WTC11 (cell line): ENCODE results near the gene CCL25.

Experiments used
- ATF1 ChIP-seq: sonication (generic); formaldehyde crosslinking; IDR thresholded peaks from 2 replicates; pipeline ENCODE4 v1.8.1; 2023; ENCODE audit warnings: mild to moderate bottlenecking, moderate library complexity, missing genetic modification reagents
- CREM ChIP-seq: sonication (generic); formaldehyde crosslinking; IDR thresholded peaks from 2 replicates; pipeline ENCODE4 v1.8.1; 2022; ENCODE audit warnings: mild to moderate bottlenecking, missing genetic modification reagents, moderate library complexity
- FOXJ3 ChIP-seq: sonication (generic); formaldehyde crosslinking; IDR thresholded peaks from 2 replicates; pipeline ENCODE4 v1.9.0; 2021; ENCODE audit warnings: missing genetic modification reagents, mild to moderate bottlenecking, borderline replicate concordance
- GRHL2 ChIP-seq: fragments of 250-450 bp; sonication (Bioruptor Pico); IDR thresholded peaks from 2 replicates; pipeline ENCODE4 v1.8.0; 2022; ENCODE audit warnings: mild to moderate bottlenecking, moderate library complexity; ENCODE audit not compliant: insufficient replicate concordance, severe bottlenecking
- JUN ChIP-seq: sonication (generic); formaldehyde crosslinking; IDR thresholded peaks from 2 replicates; pipeline ENCODE4 v1.8.0; 2023; ENCODE audit warnings: mild to moderate bottlenecking, missing genetic modification reagents
- KAT7 ChIP-seq: sonication (generic); formaldehyde crosslinking; IDR thresholded peaks from 2 replicates; pipeline ENCODE4 v1.8.1; 2023; ENCODE audit warnings: missing genetic modification reagents, mild to moderate bottlenecking, borderline replicate concordance
- NR2C2 ChIP-seq: sonication (generic); formaldehyde crosslinking; IDR thresholded peaks from 2 replicates; pipeline ENCODE4 v1.8.0; 2022; ENCODE audit warnings: mild to moderate bottlenecking, missing genetic modification reagents
- TP53 ChIP-seq: sonication (generic); formaldehyde crosslinking; IDR thresholded peaks from 2 replicates; pipeline ENCODE4 v1.8.1; 2023; ENCODE audit warnings: mild to moderate bottlenecking, missing genetic modification reagents
- ZBTB21 ChIP-seq: sonication (generic); formaldehyde crosslinking; IDR thresholded peaks from 2 replicates; pipeline ENCODE4 v1.8.1; 2023; ENCODE audit warnings: mild to moderate bottlenecking, missing genetic modification reagents, borderline replicate concordance
- TF ChIP-seq, protein P1 (sequence below): sonication (generic); formaldehyde crosslinking; IDR thresholded peaks from 2 replicates; pipeline ENCODE4 v1.8.0; 2022; ENCODE audit warnings: mild to moderate bottlenecking, missing genetic modification reagents
- TF ChIP-seq, protein P2 (sequence below): fragments of 200-600 bp; IDR thresholded peaks from 2 replicates; pipeline ENCODE4 v1.8.0; 2022; ENCODE audit warnings: antibody characterized with exemption
- TF ChIP-seq, protein P3 (sequence below): fragments of 250-450 bp; sonication (Bioruptor Pico); IDR thresholded peaks from 2 replicates; pipeline ENCODE4 v1.9.0; 2021; ENCODE audit warnings: mild to moderate bottlenecking, borderline replicate concordance
- TF ChIP-seq, protein P4 (sequence below): sonication (generic); formaldehyde crosslinking; IDR thresholded peaks from 2 replicates; pipeline ENCODE4 v1.8.0; 2022; ENCODE audit warnings: mild to moderate bottlenecking, missing genetic modification reagents

DNA sequence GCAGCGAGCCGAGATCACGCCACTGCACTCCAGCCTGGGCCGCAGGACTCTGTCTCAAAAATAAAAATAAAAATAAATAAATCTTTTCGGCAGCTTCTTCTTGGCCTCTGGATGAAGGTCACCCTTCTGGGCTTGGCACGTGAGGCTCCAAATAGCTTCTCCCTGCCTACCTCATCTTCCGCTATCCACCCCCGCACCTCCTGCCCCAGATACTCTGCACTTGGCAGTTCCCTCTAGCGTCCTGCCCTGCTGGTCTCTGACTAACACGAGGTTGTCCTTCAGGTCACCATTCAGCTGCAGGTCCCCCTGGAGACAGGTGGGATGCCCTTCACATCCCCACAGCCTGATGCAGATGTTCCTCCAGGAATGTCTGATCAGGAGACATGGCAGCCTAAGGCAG lies 8.5 kb upstream of the CCL25 start:
- TF ChIP-seq ZBTB21 (CRISPR knock-in tag) = no peak
- TF ChIP-seq, protein P1, sequence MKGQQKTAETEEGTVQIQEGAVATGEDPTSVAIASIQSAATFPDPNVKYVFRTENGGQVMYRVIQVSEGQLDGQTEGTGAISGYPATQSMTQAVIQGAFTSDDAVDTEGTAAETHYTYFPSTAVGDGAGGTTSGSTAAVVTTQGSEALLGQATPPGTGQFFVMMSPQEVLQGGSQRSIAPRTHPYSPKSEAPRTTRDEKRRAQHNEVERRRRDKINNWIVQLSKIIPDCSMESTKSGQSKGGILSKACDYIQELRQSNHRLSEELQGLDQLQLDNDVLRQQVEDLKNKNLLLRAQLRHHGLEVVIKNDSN (CRISPR knock-in tag) = no peak
- TF ChIP-seq CREM (CRISPR knock-in tag) = no peak
- TF ChIP-seq KAT7 = no peak
- TF ChIP-seq FOXJ3 = no peak
- TF ChIP-seq, protein P2, sequence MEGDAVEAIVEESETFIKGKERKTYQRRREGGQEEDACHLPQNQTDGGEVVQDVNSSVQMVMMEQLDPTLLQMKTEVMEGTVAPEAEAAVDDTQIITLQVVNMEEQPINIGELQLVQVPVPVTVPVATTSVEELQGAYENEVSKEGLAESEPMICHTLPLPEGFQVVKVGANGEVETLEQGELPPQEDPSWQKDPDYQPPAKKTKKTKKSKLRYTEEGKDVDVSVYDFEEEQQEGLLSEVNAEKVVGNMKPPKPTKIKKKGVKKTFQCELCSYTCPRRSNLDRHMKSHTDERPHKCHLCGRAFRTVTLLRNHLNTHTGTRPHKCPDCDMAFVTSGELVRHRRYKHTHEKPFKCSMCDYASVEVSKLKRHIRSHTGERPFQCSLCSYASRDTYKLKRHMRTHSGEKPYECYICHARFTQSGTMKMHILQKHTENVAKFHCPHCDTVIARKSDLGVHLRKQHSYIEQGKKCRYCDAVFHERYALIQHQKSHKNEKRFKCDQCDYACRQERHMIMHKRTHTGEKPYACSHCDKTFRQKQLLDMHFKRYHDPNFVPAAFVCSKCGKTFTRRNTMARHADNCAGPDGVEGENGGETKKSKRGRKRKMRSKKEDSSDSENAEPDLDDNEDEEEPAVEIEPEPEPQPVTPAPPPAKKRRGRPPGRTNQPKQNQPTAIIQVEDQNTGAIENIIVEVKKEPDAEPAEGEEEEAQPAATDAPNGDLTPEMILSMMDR = no peak
- TF ChIP-seq GRHL2 = no peak
- TF ChIP-seq NR2C2 (CRISPR knock-in tag) = no peak
- TF ChIP-seq JUN = no peak
- TF ChIP-seq, protein P3, sequence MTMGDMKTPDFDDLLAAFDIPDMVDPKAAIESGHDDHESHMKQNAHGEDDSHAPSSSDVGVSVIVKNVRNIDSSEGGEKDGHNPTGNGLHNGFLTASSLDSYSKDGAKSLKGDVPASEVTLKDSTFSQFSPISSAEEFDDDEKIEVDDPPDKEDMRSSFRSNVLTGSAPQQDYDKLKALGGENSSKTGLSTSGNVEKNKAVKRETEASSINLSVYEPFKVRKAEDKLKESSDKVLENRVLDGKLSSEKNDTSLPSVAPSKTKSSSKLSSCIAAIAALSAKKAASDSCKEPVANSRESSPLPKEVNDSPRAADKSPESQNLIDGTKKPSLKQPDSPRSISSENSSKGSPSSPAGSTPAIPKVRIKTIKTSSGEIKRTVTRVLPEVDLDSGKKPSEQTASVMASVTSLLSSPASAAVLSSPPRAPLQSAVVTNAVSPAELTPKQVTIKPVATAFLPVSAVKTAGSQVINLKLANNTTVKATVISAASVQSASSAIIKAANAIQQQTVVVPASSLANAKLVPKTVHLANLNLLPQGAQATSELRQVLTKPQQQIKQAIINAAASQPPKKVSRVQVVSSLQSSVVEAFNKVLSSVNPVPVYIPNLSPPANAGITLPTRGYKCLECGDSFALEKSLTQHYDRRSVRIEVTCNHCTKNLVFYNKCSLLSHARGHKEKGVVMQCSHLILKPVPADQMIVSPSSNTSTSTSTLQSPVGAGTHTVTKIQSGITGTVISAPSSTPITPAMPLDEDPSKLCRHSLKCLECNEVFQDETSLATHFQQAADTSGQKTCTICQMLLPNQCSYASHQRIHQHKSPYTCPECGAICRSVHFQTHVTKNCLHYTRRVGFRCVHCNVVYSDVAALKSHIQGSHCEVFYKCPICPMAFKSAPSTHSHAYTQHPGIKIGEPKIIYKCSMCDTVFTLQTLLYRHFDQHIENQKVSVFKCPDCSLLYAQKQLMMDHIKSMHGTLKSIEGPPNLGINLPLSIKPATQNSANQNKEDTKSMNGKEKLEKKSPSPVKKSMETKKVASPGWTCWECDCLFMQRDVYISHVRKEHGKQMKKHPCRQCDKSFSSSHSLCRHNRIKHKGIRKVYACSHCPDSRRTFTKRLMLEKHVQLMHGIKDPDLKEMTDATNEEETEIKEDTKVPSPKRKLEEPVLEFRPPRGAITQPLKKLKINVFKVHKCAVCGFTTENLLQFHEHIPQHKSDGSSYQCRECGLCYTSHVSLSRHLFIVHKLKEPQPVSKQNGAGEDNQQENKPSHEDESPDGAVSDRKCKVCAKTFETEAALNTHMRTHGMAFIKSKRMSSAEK (CRISPR knock-in tag) = no peak
- TF ChIP-seq TP53 (CRISPR knock-in tag) = no peak
- TF ChIP-seq, protein P4, sequence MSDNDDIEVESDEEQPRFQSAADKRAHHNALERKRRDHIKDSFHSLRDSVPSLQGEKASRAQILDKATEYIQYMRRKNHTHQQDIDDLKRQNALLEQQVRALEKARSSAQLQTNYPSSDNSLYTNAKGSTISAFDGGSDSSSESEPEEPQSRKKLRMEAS (CRISPR knock-in tag) = no peak
- no peak for TF ChIP-seq ATF1 (CRISPR knock-in tag)
